ENCODE results near the gene HSF4.

DNA sequence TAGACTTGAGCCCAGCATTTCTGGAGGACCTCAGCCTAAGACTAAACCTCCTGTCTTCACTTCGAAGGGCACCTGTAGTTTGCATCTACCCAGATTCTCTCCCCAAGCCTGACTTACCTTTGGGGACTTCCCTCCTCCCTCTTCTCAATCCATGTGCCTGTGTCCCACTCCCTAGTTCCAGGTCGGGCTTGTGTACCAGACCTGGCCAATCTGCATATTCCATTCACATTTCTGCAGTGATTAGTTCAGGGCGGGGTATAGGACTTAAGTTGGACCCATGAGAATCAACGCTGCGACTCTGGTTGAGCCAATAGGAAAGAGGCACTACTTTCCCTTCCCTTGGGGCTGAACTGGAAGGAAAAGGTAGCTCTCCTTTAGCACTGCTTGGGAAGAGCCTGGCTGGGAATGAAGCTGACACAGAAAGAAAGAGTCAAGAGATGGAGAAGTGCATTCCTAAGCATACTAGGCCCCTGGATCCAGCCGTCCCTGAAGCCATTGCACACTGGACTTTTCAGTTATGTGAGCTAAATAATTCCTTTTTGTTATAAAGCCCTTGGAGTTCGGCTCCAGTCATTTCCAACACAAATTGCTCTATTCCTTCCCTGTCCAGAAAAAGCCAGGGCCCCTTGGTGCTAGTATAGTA, 7.3 kb upstream of the HSF4 start:
- no peak for TF ChIP-seq CTCF (conservative IDR thresholded peaks at IDR 0.05; ENCODE audit: low read length)
- no peak for TF ChIP-seq EZH2phosphoT487 (IDR thresholded peaks at IDR 0.05; ENCODE audit: borderline replicate concordance)

Measured in Loucy (cell line).